ENCODE results near the gene ABLIM3. TPM values are rescaled to one million over a fixed set of nuclear protein-coding genes. Genes with fewer than 3 reads are reported as not detected.
A peak's percentile ranks its signal among the peaks of the same experiment; 100 is the strongest.

Gene ABLIM3
- total RNA-seq, 1 experiment from 2014 or later, result 111 TPM

DNA sequence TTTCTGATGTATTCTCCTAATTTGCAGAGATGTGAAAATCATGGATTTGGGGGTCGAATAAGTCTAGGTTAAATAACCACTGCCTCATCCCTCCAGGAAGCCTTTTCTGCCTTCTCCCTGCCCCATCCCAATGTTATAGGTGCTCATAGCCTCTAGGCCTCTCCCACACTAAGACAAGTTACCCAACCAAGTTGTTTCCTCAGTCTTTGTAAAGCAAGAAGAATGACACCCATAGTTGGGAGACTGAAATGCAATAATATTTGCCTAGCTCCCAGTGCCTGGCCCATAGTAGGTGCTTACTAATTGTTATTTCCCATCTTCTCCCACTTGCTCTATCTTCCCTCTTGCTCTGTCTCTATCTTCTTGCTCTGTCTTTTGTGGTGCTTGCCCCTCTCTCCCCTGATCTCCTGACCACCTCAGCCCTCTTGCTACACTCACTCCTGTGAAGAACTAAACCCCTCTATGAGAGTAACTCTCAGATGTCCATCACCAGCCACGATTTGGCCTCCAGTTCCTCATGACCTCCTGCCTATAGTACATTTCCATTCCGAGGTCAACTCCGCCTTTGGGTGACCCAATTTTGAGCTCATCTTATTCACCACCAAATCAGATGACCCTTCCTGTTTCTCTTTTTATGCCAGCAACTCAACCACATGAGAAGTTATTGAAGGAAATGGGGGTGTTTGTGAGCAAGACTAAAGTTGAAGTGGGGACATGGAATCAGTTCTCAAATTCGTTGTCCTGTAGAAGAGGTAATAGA, 137.3 kb downstream of the ABLIM3 start:
- intact Hi-C loops (cut with micrococcal nuclease; ENCODE audit: unreplicated experiment), result no loop called here
- BruUV-seq (replicated peaks), result no TSS peak
- ChIA-PET CTCF (no interaction called here), POLR2A (ENCODE audit: unreplicated experiment) (interaction anchor here (0.6 kb wide), 1 partner anchor 303 kb away, joined by 5 read pairs; the partner anchor contains the start of gene ARHGEF37)
- H3K27ac ChIP-seq, result no peak overlapping the region
- no peaks in the 10 kb centered on the region for H4K20me1 ChIP-seq (ENCODE audit: insufficient read depth)
- H3K4me2 ChIP-seq, result no peak overlapping the region
- no peaks in the 10 kb centered on the region for H3F3A ChIP-seq (ENCODE audit: insufficient read depth, low read depth)
- no peak overlapping the region for H3K4me3 ChIP-seq
- no peak for TF ChIP-seq EZH2 (IDR thresholded peaks at IDR 0.05; ENCODE audit: low read depth)
- TF ChIP-seq, protein P1, sequence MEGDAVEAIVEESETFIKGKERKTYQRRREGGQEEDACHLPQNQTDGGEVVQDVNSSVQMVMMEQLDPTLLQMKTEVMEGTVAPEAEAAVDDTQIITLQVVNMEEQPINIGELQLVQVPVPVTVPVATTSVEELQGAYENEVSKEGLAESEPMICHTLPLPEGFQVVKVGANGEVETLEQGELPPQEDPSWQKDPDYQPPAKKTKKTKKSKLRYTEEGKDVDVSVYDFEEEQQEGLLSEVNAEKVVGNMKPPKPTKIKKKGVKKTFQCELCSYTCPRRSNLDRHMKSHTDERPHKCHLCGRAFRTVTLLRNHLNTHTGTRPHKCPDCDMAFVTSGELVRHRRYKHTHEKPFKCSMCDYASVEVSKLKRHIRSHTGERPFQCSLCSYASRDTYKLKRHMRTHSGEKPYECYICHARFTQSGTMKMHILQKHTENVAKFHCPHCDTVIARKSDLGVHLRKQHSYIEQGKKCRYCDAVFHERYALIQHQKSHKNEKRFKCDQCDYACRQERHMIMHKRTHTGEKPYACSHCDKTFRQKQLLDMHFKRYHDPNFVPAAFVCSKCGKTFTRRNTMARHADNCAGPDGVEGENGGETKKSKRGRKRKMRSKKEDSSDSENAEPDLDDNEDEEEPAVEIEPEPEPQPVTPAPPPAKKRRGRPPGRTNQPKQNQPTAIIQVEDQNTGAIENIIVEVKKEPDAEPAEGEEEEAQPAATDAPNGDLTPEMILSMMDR (conservative IDR thresholded peaks at IDR 0.05), result no peak
- H3K27me3 ChIP-seq (ENCODE audit: insufficient read depth, low read depth), result no peaks in the 10 kb centered on the region
- no peaks in the 10 kb centered on the region for H3K9me3 ChIP-seq (ENCODE audit: insufficient read depth, low read depth)
- H3K36me3 ChIP-seq (ENCODE audit: low read depth), result no peaks in the 10 kb centered on the region
- H3K9me2 ChIP-seq (ENCODE audit: insufficient read depth), result no peaks in the 10 kb centered on the region
- peaks cover 21% of the 10 kb centered on the region for H3K4me1 ChIP-seq (replicated peaks; ENCODE audit: insufficient read depth)
- no peak overlapping the region for H2AFZ ChIP-seq
- H3K79me2 ChIP-seq (ENCODE audit: low read depth), result no peaks in the 10 kb centered on the region
- DNase-seq, result no peak

DNA sequence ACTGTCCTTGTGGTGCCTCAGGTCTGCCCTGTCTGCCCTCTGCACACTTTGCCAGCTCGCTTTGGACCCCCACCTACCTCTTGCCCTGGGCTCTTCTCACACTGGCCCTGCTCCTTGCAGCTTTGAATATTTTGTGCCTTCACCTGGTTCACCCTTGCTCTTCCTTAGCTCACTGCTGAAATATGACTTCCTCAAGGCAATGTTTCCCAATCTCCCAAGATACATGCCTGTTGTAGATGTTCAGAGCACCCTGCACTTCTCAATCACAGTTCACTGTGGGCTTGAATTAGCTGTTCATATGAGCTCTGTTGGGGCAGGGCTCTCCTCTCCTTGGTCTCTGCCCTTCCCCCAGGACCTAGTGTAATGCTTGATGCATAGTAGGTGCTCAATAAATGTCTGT, 138.4 kb downstream of the ABLIM3 start:
- H3K9me2 ChIP-seq (ENCODE audit: insufficient read depth), result no peaks in the 10 kb centered on the region
- H4K20me1 ChIP-seq (ENCODE audit: insufficient read depth), result no peaks in the 10 kb centered on the region
- CTCF ChIA-PET, result interaction anchor here (0.6 kb wide), 1 partner anchor 118 kb away, joined by 3 read pairs; no protein-coding TSS in a partner anchor
- TF ChIP-seq EZH2 (IDR thresholded peaks at IDR 0.05; ENCODE audit: low read depth), result no peak
- TF ChIP-seq, protein P1 (conservative IDR thresholded peaks at IDR 0.05), result no peak
- no peaks in the 10 kb centered on the region for H3K27me3 ChIP-seq (ENCODE audit: insufficient read depth, low read depth)
- no peaks in the 10 kb centered on the region for H3K9me3 ChIP-seq (ENCODE audit: insufficient read depth, low read depth)
- peaks cover 21% of the 10 kb centered on the region for H3K4me1 ChIP-seq (replicated peaks; ENCODE audit: insufficient read depth)
- no peaks in the 10 kb centered on the region for H3K79me2 ChIP-seq (ENCODE audit: low read depth)
- H3K36me3 ChIP-seq (ENCODE audit: low read depth), result no peaks in the 10 kb centered on the region
- no peak overlapping the region for H2AFZ ChIP-seq
- H3F3A ChIP-seq (ENCODE audit: insufficient read depth, low read depth), result no peaks in the 10 kb centered on the region
- H3K27ac ChIP-seq, result peak overlapping the region; percentile 21; the same call in 1 of the 2 replicates
- H3K4me2 ChIP-seq, result peak overlapping the region; percentile 17
- POLR2A ChIA-PET (ENCODE audit: unreplicated experiment), result interaction anchor here (0.5 to 0.6 kb wide), 2 partner anchors 94 to 126 kb away, joined by 3 to 5 read pairs; no protein-coding TSS in a partner anchor
- intact Hi-C loops (cut with micrococcal nuclease; ENCODE audit: unreplicated experiment), result no loop called here
- BruUV-seq (replicated peaks), result no TSS peak
- H3K4me3 ChIP-seq, result no peak overlapping the region
- peak in 1 of 2 experiments; percentile 67 for DNase-seq

- no peaks in the 10 kb centered on the region for H3F3A ChIP-seq (ENCODE audit: insufficient read depth, low read depth)
- H3K27ac ChIP-seq, result no peak overlapping the region; the same call in 1 of the 2 replicates
- intact Hi-C loops (cut with micrococcal nuclease; ENCODE audit: unreplicated experiment), result no loop called here
- H3K4me3 ChIP-seq, result no peak overlapping the region
- H3K27me3 ChIP-seq (ENCODE audit: insufficient read depth, low read depth), result no peaks in the 10 kb centered on the region
- no peaks in the 10 kb centered on the region for H3K36me3 ChIP-seq (ENCODE audit: low read depth)
- ChIA-PET CTCF (no interaction called here), POLR2A (ENCODE audit: unreplicated experiment) (no interaction called here)
- TF ChIP-seq, protein P1 (conservative IDR thresholded peaks at IDR 0.05), result no peak
- TF ChIP-seq EZH2 (IDR thresholded peaks at IDR 0.05; ENCODE audit: low read depth), result no peak
- no peak for DNase-seq
- no TSS peak for BruUV-seq (replicated peaks)
- H3K9me2 ChIP-seq (ENCODE audit: insufficient read depth), result no peaks in the 10 kb centered on the region
- H3K79me2 ChIP-seq (ENCODE audit: low read depth), result no peaks in the 10 kb centered on the region
- H3K4me2 ChIP-seq, result peak overlapping the region; percentile 17
- no peak overlapping the region for H2AFZ ChIP-seq
- peaks cover 21% of the 10 kb centered on the region for H3K4me1 ChIP-seq (replicated peaks; ENCODE audit: insufficient read depth)
- H4K20me1 ChIP-seq (ENCODE audit: insufficient read depth), result no peaks in the 10 kb centered on the region
- no peaks in the 10 kb centered on the region for H3K9me3 ChIP-seq (ENCODE audit: insufficient read depth, low read depth)
Measured at GRCh38 chr5:149280124-149280523, 138.8 kb downstream of the ABLIM3 start.
